Skeletal muscle satellite cell (primary cell): ENCODE results near the gene SF3B4.
A peak's percentile ranks its signal among the peaks of the same experiment; 100 is the strongest.
"Not testable (repeated sequence)": the region's sequence is repeated elsewhere in the genome, so short reads cannot be mapped to it uniquely, and the experiment has no call there.

Experiments used
- H3K27me3 ChIP-seq: 2 replicates; pipeline ENCODE4 v1.7.0; 2013; ENCODE audit warnings: low read length; ENCODE audit not compliant: control insufficient read depth, insufficient read depth
- H3K36me3 ChIP-seq: 2 replicates; pipeline ENCODE4 v1.7.0; 2013; ENCODE audit warnings: mild to moderate bottlenecking, control low read depth, low read length; ENCODE audit not compliant: insufficient read depth
- H3K4me1 ChIP-seq: 2 replicates; pipeline ENCODE4 v1.7.0; 2013; ENCODE audit warnings: low read length; ENCODE audit not compliant: control insufficient read depth, insufficient read depth
- H3K4me2 ChIP-seq: 2 replicates; pipeline ENCODE4 v1.7.0; 2013; ENCODE audit warnings: mild to moderate bottlenecking, low read length
- H3K4me3 ChIP-seq: 2 replicates; pipeline ENCODE4 v1.7.0; 2013; ENCODE audit warnings: low read length
- H3K9ac ChIP-seq: 2 replicates; pipeline ENCODE4 v1.7.0; 2013; ENCODE audit warnings: mild to moderate bottlenecking, low read depth, low read length, moderate library complexity
- H3K9me3 ChIP-seq: replicated peaks from 2 replicates; pipeline ENCODE4 v1.7.0; 2013; ENCODE audit warnings: mild to moderate bottlenecking, control low read depth, low read length

The SF3B4 gene

DNA sequence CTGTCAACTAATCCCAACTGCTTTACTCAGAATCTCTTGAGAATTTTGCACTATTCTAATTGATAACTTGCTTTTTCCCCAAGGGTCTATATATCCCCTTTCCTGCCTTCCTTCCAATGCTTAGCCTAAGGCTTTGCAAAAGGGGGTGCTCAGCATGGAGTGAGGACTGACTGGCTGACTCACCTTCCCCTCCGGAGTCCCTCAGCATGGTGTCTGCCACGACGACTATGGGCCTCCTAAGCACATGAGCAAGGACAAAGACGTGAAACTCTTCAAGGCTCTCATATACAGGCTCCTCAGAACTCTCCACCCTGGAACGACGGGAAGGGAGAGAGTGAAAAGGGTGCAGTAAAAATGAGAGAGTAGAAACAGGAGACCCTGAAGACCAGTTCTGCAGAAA is 22.3 kb upstream of the SF3B4 start:
- no peaks in the 10 kb centered on the region for H3K4me1 ChIP-seq
- H3K4me3 ChIP-seq, result no peak overlapping the region
- no peaks in the 10 kb centered on the region for H3K27me3 ChIP-seq
- H3K4me2 ChIP-seq, result no peak overlapping the region
- no peak overlapping the region for H3K9ac ChIP-seq
- peaks cover 37% of the 10 kb centered on the region for H3K36me3 ChIP-seq
- no peaks in the 10 kb centered on the region for H3K9me3 ChIP-seq

DNA sequence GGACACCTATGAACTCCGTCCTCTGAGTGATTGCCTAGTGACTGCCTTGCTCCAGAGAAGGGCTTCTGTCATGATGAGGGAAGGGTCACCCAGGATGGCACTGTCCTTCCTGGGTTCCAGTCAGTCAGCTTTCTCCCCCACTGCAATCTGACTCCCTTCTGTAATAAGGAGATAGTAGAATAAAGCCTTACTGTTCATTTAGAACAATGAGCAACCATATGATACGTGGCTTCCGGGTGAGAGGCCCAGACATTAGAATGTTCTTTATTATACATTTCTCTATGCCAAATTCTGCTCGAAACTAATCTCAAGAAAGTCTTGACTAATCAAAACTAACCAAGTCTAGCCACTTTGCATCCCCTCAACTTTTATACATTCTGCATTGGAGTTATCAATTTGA is 17.6 kb upstream of the SF3B4 start:
- Histone ChIP-seq H3K4me2 (no peak overlapping the region), H3K27me3 (no peaks in the 10 kb centered on the region), H3K9me3 (no peaks in the 10 kb centered on the region), H3K36me3 (peaks cover 46% of the 10 kb centered on the region), H3K9ac (no peak overlapping the region), H3K4me1 (no peaks in the 10 kb centered on the region), H3K4me3 (no peak overlapping the region)

DNA sequence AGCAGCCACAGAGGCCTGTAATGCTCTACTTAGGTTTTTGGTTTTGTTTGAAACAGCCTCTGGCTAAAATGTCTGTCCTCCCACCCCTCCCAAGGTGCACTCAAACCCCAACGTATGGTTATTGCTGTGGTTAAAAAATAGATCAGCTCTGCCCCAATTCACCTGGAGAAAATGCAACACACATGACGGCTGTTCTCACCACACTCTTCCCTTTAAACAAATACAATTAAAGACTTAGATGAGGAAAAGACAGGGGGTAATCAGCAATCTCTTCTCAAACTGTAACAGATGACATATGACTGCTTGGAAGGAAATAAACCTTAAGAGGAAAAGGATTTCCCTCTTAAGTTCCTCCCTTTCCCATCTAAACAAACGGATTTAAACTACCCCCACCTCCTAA is 15.3 kb upstream of the SF3B4 start:
- Histone ChIP-seq H3K4me2 (no peak overlapping the region), H3K4me3 (no peak overlapping the region), H3K36me3 (peaks cover 27% of the 10 kb centered on the region), H3K27me3 (no peaks in the 10 kb centered on the region), H3K9me3 (no peaks in the 10 kb centered on the region), H3K4me1 (peaks cover 17% of the 10 kb centered on the region), H3K9ac (no peak overlapping the region)

DNA sequence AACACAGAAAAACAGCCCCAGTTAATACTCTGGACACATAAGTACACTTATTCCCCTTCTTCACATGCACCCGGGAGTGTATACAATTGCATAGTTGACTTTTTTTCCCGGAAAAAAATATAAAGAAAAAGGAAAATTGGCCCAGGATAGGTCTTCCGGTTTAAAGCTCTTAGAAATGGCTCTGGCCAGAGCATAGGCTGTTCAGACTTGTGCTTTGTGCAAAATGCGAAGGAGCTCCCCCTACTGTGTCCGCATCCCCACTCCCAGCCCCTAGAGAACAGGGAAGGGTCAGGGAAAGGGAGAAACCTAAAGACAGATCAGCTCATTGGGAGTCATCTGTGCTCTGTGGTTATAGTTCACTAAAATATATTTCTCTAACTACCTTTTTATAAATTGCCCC is 14.6 kb upstream of the SF3B4 start:
- no peaks in the 10 kb centered on the region for H3K9me3 ChIP-seq
- no peak overlapping the region for H3K4me2 ChIP-seq
- H3K4me3 ChIP-seq, result no peak overlapping the region
- no peak overlapping the region for H3K9ac ChIP-seq
- H3K27me3 ChIP-seq, result no peaks in the 10 kb centered on the region
- H3K36me3 ChIP-seq, result peaks cover 23% of the 10 kb centered on the region
- H3K4me1 ChIP-seq, result peaks cover 23% of the 10 kb centered on the region

DNA sequence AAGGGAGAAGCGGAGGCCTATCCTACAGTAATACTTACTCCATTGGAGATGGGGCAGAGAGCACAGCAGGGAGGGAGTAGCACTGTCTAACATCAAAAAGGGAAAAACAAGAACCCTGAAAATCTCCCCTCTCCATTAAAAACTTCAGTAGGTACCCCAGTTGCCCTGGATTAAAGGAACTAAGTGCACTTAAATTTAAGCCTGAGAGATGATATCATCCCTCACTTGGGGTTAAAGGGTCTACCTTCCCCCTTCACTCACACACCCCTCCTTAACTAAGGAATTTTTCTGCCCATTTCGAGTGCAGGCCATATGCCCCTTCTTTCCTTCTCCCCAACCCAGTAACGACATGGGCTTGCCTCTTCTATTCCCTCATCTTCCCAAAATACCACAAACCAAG is 12.8 kb upstream of the SF3B4 start:
- H3K4me1 ChIP-seq, result peaks cover 39% of the 10 kb centered on the region
- H3K9ac ChIP-seq, result no peak overlapping the region
- no peak overlapping the region for H3K4me3 ChIP-seq
- H3K36me3 ChIP-seq, result peaks cover 18% of the 10 kb centered on the region
- no peaks in the 10 kb centered on the region for H3K9me3 ChIP-seq
- H3K4me2 ChIP-seq, result no peak overlapping the region
- no peaks in the 10 kb centered on the region for H3K27me3 ChIP-seq

DNA sequence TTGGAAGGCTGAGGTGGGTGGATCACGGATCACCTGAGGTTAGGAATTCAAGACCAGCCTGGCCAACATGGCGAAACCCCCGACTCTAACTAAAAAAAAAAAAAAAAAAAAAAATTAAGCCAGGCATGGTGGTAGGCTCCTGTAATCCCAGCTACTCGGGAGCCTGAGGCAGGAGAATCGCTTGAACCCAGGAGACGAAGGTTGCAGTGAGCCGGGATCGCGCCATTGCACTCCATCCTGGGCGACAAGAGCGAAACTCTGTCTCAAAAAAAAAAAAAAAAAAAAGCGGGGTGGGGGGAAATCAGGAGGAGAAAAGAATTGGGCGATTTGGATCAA is 11.0 kb upstream of the SF3B4 start:
- not testable (repeated sequence) for H3K36me3 ChIP-seq, H3K9me3 ChIP-seq, H3K27me3 ChIP-seq, H3K9ac ChIP-seq
- H3K4me1 ChIP-seq, result peaks cover 39% of the 10 kb centered on the region
- H3K4me2 ChIP-seq, result peak overlapping the region; percentile 76
- H3K4me3 ChIP-seq, result peak overlapping the region; percentile 36

DNA sequence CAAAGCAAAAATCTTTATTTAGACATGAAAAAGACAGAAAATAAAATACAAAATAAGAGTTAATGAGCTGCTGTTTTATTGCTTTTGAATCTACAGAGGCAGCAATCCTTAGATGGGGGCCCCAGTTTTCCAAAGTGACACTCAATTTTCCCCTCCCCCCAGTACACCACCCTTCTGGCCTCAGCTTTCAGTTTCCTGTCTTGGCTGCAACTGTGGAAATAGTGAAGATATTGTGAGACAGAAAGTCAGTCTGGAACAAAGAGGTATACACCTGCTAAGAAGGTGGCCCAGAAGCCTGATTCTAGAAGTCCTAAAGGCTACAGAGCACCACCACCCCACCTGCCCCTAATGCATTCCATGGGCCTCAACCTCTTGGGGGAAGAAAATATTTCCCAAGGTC is 10.2 kb upstream of the SF3B4 start:
- Histone ChIP-seq H3K4me2 (no peak overlapping the region), H3K9me3 (no peaks in the 10 kb centered on the region), H3K27me3 (no peaks in the 10 kb centered on the region), H3K4me3 (no peak overlapping the region), H3K9ac (no peak overlapping the region), H3K4me1 (peaks cover 39% of the 10 kb centered on the region), H3K36me3 (no peaks in the 10 kb centered on the region)

DNA sequence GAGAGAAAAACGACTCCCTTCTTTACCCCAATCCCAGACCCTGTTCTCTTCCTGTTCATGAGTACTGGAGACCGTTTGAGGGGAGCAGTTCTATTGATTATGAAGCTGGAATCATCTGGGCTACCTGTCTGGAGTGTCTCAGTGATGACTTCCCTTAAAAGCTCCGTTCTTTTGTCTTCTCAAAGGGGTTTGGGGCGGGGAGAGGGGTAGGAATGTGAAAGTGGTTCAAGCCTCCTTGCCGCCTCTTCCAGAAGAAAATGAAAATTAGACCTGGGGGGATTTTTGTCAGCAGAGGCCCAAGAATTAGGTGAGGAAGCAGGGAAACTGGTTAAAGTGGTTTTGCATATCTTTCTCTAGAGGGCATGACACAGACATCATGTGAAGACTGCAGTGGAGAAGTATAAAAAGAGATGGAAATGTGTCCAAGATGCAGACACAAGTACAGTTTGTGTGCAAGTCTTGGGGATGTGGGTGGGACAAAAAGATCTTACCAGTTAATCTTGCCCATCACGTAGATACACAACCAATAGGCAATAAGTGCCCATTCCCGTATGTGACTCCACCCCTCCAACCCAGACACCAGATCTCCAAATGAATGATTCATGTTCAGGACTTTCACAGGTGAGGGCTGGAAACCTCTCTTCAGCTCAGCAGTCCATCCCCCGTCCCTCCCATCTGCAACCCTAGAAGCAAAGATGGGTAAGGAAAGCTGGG is 9.5 kb upstream of the SF3B4 start:
- H3K9ac ChIP-seq, result peak overlapping the region; percentile 78
- H3K4me3 ChIP-seq, result peak overlapping the region; percentile 84
- no peaks in the 10 kb centered on the region for H3K36me3 ChIP-seq
- H3K9me3 ChIP-seq, result no peaks in the 10 kb centered on the region
- H3K4me2 ChIP-seq, result peak overlapping the region; percentile 97
- no peaks in the 10 kb centered on the region for H3K27me3 ChIP-seq
- H3K4me1 ChIP-seq, result peaks cover 39% of the 10 kb centered on the region

DNA sequence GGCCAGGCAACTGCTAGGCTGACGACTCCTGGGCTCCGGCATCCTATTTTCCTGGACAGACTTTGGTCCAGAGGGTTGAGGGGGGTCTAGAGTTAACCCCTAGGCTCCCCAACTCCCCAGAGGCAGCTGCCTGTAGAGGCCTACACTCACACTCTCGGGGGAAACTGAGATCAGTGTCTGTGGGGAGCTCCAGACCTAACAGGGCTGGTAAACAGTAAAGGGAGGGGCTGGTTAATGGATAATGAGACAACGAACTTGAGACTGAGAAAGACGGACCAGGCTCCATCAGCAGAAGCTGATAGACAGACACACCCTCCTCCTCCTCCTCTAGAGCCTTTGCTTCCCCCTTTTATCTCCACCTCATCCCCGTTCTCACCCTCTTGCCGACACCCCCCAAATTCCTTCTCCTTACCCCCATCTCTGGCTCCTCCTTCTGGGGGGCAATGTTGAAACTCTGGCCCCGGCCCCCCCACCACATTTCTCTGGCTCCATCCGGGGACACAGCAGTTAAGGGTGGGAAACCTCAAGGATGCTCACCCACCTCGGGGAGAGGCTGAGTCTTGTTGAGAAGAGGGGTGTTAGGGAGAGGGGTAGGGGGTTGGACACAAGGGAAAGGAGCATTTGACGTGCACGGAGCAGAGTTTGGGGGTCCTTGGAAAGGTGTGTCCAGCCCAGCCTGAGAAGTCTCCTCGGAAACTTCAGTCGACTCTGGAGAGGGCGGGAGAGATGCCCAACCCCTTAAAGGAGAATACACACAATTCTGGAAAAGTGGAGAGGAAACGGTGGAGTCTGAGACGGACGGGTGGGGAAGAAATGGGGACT is 8.8 kb upstream of the SF3B4 start, which contains the start of gene MTMR11:
Gene MTMR11 (minus strand): TSS at position 710 of the 822 bp plus-strand sequence. CDS start 232 bp downstream, at position 478.
- peak within 1 kb of the TSS; percentile 78 for H3K9ac ChIP-seq
- H3K4me2 ChIP-seq, result peak within 1 kb of the TSS; percentile 97
- H3K36me3 ChIP-seq, result peaks cover 4% of the 10 kb centered on the region
- peak within 1 kb of the TSS; percentile 84 for H3K4me3 ChIP-seq
- H3K4me1 ChIP-seq, result peaks cover 44% of the 10 kb centered on the region
- H3K9me3 ChIP-seq, result no peaks in the 10 kb centered on the region
- no peaks in the 10 kb centered on the region for H3K27me3 ChIP-seq

DNA sequence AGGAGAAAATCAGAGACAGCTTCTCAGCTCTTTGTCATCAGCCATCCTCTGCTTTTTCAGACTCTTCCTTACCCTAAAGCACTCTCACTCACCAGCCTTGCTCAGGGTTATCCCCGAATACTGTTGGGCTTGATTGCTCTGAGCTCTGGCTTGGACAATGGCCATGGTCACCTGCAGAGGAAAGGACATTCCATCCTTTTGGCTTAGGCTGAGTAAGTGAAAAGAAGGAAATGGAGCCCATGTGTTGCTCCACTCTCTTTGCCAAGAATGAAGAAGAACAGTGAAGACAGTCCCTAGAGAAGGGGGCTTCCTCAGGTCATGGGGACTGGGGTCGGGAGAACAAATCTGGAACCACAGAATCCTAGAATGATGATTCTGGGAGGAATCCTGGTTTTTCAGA is 6.8 kb upstream of the SF3B4 start:
- Histone ChIP-seq H3K36me3 (peaks cover 13% of the 10 kb centered on the region), H3K9ac (no peak overlapping the region), H3K9me3 (no peaks in the 10 kb centered on the region), H3K4me2 (no peak overlapping the region), H3K27me3 (no peaks in the 10 kb centered on the region), H3K4me3 (no peak overlapping the region), H3K4me1 (peaks cover 45% of the 10 kb centered on the region)

DNA sequence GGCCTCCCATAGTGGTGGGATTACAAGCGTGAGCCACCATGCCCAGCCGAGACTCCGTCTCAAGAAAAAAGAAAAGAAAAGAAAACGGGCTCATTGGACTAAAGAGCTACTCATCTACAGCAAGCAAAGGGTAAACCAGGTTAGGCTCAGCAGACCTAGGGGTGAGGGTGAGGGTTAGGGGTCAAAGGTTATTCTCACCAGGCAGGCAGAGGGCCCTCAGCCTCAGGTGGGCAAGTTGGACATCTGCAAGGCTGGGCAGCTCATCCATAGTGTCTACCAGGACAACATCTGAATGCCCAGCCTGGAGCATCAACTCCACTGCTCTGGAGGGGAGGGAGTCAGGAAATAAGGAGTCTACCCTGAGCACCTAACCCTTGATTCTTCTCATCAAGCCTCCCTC is 5.6 kb upstream of the SF3B4 start:
- H3K9me3 ChIP-seq, result no peaks in the 10 kb centered on the region
- peaks cover 15% of the 10 kb centered on the region for H3K36me3 ChIP-seq
- H3K27me3 ChIP-seq, result no peaks in the 10 kb centered on the region
- H3K4me2 ChIP-seq, result no peak overlapping the region
- no peak overlapping the region for H3K9ac ChIP-seq
- H3K4me3 ChIP-seq, result no peak overlapping the region
- peaks cover 42% of the 10 kb centered on the region for H3K4me1 ChIP-seq

DNA sequence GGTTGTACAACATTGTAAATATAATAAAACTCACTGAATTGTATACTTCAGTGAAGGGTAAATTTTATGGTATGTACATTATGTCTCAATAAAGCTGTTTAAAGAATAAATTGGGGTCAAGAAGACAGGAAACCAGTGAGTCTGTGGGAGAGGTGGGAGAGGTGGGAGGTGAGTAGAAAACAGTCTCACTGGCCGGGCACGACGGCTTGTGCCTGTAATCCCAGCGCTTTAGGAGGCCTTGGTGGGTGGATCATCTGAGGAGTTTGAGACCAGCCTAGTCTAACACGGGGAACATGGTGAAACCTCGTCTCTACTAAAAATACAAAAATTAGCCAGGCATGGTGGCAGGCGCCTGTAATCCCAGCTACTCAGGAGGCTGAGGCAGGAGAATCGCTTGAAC is 4.9 kb upstream of the SF3B4 start:
- H3K27me3 ChIP-seq, result no peaks in the 10 kb centered on the region
- no peaks in the 10 kb centered on the region for H3K9me3 ChIP-seq
- no peak overlapping the region for H3K4me2 ChIP-seq
- H3K4me1 ChIP-seq, result peaks cover 38% of the 10 kb centered on the region
- peaks cover 15% of the 10 kb centered on the region for H3K36me3 ChIP-seq
- no peak overlapping the region for H3K4me3 ChIP-seq
- no peak overlapping the region for H3K9ac ChIP-seq
